ENCODE data around the gene BTRC.
"Not testable (repeated sequence)": the region's sequence is repeated elsewhere in the genome, so short reads cannot be mapped to it uniquely, and the experiment has no call there.

The BTRC gene

GRCh38 chr10:101569622-101570427 is 215.9 kb downstream of the BTRC start:
- DNase-seq: peak; percentile 85

GRCh38 chr10:101570428-101571270 is 216.7 kb downstream of the BTRC start:
- DNase-seq: no peak

DNA sequence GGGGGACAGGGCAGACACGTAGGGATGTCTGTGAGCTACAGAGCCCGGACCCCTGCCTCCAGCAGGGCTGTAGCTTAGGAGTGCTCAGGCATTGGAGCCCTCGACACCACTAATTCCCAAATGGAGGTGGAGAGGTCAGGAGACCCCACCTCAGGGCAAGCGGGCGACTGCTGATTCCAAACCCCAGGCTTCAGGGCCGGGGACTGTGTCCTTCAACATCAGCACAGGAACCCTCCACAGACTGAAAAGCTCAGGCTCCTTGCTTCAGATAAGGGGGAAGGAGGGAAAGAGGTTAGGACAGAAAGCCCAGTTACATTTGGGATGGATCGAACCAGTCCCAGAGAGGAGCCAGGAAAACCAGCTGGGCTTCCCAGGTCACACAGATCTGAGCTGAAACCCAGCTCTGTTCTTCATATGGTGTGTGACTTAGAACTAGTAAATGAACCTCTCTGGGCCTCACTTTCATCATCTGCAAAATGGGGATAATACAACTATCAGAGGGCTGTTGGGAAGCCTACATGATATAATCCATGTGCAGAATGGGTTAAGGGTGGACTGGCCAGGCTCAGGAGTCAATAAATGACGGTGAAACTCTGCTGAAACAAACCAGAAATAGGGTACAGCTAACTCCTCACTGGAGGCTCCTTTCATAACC is 217.4 kb downstream of the BTRC start:
- no peak for DNase-seq

DNA sequence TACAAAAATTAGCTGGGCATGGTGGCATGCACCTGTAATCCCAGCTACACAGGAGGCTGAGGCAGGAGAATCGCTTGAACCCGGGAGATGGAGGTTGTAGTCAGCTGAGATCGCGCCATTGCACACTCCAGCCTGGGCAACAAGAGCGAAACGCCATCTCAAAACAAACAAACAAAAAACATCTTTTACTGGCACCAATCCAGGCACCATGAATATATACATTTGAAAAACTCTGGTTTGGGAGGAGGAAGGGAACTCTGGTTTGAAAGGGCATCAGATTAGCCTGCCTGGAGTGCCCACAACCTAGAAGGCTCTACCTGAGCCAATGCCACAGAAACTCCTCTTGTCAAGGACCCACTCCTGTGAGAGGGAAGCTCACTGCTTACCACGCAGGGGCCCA is 218.2 kb downstream of the BTRC start:
- DNase-seq: no peak

DNA sequence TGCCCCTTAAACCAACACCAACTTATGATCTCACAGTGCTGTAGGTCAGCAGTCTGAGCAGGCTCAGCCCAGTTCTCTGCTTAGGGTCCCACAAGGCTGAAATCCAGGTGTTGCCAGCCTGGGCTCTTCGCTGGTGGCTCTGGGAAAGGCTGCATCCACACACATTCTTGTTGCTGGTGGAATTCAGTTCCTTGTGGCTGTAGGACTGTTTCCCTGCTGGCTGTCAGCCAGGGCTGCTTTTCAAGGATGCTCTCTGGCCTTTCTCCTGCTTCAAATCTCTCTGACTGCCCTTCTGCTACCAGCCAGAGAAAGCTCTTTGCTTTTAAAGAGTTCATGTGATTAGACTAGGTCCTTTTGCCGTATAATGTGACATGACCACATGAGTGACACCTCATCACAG is 218.8 kb downstream of the BTRC start:
- no peak for DNase-seq

GRCh38 chr10:101573885-101574753 is 220.2 kb downstream of the BTRC start:
- DNase-seq: no peak

DNA sequence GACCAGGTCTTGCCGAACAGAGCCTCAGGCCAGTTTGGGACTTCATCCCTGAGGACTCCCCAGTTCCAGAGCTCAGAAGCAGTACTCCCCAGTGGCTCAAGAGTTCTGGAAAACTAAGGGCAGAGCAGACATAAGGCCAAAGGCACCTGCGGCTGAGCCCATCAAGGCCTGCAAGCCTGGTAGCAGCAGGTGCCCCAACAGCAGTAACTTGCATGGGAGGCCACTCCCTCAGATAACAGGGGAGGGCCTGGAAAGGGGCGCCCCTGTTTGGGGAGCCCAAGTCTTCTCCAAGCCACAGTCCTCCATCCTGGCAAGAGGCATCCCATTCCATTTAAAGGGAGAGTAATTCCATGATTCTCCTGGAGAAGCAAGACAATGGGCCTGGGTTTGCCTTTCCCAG is 221.1 kb downstream of the BTRC start:
- no peak for DNase-seq

DNA sequence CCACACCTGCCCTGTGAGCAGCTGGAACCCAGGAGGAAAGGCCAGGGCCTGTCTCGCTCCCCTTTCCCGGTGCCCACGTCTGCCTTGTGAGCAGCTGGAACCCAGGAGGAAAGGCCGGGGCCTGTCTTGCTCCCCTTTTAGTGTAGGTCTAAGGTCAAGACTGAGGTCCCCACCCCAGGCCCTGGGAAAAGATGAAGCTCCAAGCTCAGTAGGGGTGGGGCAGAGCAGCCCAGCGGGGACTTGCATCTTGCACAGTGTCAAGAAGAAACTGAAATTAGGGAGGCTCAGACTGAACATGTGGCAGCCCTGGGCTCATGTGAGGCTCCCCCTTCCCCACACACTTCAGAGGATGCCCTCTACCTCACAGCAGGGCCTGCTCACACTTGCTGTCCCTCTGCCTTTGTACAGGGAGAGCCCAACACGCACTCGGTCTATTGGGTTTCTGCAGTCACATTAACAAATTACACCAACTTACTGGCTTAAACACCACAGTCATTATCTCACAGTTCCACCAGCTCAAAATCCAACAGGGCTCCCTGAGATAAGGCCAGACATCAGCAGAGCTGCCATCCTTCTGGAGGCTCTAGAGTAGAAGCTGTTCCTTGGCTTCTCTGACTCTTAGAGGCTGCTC is 221.7 kb downstream of the BTRC start:
- no peak for DNase-seq

DNA sequence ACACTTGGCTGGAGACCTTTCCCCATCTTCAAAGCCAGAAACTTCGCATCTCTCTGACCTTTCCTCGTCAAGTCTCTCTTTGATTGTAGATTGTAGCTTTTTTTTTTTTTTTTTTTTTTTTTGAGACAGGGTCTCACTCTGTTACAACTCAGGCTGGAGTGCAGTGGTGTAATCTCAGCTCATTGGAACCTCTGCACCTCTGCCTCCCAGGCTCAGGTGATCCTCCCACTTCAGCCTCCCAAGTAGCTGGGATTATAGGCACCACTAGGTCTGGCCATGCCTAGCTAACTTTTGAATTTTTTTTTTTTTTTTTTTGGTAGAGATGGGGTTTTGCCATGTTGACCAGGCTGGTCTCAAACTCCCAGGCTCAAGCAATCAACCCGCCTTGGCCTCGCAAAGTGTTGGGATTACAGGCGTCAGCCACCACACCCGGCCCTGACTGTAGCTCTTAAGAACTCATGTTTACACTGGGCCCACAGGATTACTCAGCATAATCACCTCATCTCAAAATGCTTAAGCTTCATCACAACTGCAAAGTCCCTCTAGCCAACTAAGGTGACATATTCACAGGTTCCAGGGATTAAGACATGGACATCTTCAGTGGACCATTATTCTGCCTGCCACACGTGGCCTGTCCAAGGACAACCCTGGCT is 222.4 kb downstream of the BTRC start:
- DNase-seq: no peak

- DNase-seq: no peak
Observed at GRCh38 chr10:101577121-101577871, 223.3 kb downstream of the BTRC start.

GRCh38 chr10:101578192-101578591 is 224.2 kb downstream of the BTRC start:
- no peak for DNase-seq

DNA sequence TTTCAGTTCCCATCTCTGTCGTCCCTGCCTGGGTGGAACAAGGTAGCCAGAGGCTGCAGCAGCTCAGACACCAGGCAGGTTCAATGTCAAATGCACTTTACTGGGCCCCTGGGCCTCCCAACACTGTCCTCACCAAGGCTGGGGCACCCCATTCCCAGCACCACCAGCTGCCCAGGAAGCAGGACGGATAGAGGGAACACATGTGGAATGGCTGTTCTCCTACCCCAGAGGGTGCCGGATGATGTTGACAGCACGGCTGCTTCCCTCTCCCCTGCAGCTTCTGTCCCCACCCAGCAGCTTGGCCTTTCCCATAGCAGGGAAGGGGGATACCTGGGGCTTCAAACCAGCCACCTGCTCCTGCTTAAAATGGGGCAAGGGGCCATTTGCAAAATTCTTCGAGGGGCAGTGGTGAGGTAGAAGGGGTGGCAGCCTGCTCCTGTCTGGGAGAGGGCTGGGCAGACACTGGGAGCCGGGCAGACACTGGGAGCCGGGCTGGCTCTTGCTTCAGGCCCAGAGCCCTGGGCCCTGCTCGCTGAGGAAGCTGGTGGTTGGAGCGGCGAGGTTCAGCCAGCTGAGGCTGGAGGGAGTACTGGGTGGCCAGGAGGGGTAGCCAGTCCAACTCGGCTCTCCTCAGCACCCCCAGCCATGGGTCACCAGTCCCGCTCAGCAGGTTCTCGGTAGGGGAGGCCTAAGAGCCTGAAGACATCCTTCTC is 225.0 kb downstream of the BTRC start:
- DNase-seq: no peak

GRCh38 chr10:101579516-101579870 is 225.5 kb downstream of the BTRC start:
- DNase-seq: no peak

DNA sequence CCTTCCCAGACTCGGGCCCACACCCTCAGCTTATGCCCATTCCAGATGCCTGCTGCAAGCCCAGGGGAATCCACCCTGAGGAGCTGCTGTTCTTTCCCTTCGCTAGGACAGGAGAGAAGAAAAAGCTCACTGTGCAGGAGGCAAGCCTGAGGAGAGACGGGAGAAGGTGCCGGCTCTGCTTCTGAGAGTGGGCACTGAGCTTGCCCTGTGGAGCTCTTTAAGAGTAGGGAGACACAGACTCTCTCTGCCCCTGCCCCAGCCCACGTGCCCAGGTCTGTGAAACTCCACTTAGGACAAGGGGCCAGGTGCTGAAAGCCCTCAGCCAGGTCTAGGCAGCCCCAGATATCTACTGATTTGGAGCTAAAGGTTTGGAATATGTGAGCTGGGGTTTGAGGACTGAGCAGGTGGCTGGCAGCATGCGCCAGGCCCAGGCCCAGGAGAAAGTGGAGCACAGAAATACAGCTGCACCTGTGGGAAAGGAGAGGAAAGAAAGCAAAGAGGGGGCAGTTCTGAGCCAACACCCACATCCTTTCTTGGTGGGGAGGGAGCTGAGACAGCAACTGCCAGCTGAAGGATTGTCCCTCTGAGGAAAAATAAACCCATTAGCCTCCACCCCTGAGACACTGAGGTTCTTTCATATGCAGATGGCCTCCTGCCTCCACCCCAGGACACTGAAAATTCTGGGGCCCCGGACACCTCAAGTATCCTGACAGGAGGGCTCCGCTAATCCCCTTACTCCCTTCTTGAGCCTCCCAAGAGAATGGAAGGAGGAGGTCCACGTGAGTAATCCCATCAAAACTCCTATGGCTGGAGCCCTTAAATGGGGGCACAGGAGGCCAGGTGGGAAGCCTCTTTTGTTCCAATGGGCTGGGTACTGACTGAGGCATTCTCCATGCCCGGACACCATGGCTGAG is 226.8 kb downstream of the BTRC start:
- no peak for DNase-seq

- DNase-seq: no peak
Observed at GRCh38 chr10:101585841-101586240, 231.9 kb downstream of the BTRC start.

DNA sequence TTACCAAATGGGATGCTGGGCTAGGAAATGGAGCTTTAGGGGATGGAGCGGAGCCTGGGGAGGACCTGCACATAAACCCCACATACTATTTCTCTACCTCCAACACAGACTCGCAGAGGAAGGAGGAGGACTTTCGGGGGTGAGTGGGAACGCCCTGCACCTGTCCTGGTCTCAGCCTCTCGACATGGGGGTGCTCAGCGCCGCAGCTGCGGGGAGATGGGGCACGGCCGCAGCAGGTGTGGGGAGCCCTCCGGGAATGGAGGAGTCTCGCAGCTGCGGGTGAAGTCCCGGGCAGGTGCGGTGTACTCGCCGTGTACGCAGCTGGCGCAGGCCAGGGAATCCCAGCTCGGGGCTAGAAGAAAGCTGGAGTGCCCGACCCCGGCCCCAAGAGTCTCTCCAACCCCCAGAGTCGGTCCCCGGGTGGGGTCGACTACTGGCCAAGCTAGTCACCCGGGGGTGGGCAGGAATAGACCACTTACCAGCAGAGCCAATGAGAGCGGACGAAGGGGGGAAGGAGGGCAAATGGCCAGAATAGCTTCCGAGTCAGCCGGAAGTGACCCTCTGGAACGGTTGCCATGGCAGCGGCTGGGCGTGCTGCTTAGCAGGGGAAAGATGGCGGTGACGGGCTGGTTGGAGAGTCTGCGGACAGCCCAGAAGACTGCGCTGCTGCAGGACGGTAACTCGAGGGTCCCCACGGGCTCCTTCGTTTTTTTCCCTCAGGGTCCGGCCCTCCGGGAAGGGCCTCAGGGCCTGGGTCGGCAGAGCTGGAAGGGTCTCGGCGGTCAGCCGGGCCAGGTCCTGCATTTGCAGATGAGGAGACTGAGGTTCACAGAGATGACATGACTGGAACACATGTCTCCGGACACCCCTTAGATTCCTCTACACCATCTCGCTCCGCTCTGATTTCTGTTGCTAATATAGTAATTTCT is 234.0 kb downstream of the BTRC start, which contains the start of the genes DPCD and POLL:
Gene DPCD, plus strand, starts transcription at position 597 of the 929 bp plus-strand sequence. Its CDS starts 16 bp downstream, at position 613.
Gene POLL, minus strand, starts transcription at position 533 of the 929 bp plus-strand sequence. CDS start 897 bp downstream, outside the sequence.
- peak; percentile 93 to 96 for DNase-seq

- no peak for DNase-seq
Observed at GRCh38 chr10:101588879-101589278, 234.9 kb downstream of the BTRC start.

DNA sequence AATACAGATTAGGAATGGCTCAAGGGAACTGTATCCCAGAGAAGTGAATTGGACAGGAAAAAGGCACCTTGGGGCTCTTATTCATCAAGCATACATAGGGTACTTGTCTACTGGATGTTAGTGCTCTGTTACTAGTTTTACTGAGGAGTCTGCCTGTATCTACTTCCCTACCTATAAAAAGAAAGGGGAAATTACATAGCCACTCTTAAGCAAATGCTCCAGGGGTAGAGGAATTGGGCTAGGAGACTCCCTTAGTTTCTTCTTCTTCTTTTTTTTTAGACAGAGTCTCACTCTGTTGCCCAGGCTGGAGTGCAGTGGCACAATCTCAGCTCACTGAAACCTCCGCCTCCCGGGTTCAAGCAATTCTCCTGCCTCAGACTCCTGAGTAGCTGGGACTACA is 239.4 kb downstream of the BTRC start:
- not testable (repeated sequence) for DNase-seq
